ENCODE measurements around the gene CADM1.

GRCh38 chr11:115421992-115422689 is 82.1 kb downstream of the CADM1 start:
- TF ChIP-seq CTCF (conservative IDR thresholded peaks at IDR 0.05 in 1 of 2, IDR thresholded peaks at IDR 0.05 in 1 of 2; ENCODE audit: extremely low read depth in 1 of 2, insufficient read depth in 1 of 2, low read depth in 1 of 2, low read length in 2 of 2): no peak
- no peak for TF ChIP-seq EZH2 (IDR thresholded peaks at IDR 0.05; ENCODE audit: borderline replicate concordance, low read length)
